Measurements from ENCODE around the gene SASH3. TPM values are rescaled to one million over a fixed set of nuclear protein-coding genes. Genes with fewer than 3 reads are reported as not detected.

SASH3 gene
- total RNA-seq: 10 to 100 TPM in 1 of 5 donors, 1 to 10 TPM in 2, under 1 TPM in 1, not detected in 1; 0.58 to 10.7 (median 3.3) TPM
- polyA plus RNA-seq: 10 to 100 TPM in 1 of 3 donors, 1 to 10 TPM in 2; 3.5 to 12.1 (median 6.7) TPM
- long read RNA-seq, donor 1: 0 reads
- long read RNA-seq, donor 2, partial matches to known transcripts: 0 of 1 reads
- long read RNA-seq, donor 2, other reads (novel, unspliced or antisense): 0 of 1 reads
- long read RNA-seq, donor 3: 0 reads
- long read RNA-seq, donor 4: 0 reads
- long read RNA-seq, donor 5: 0 reads
- long read RNA-seq, donor 6, partial matches to known transcripts: 0 of 4 reads
- long read RNA-seq, donor 6, other reads (novel, unspliced or antisense): 0 of 4 reads
- long read RNA-seq, donor 7, partial matches to known transcripts: 0 of 1 reads
- long read RNA-seq, donor 7, other reads (novel, unspliced or antisense): 0 of 1 reads
- long read RNA-seq, donor 8: 0 reads
- long read RNA-seq, donor 9: 0 reads
- long read RNA-seq, donor 10: 0 reads

- Histone ChIP-seq H3K36me3 (no peaks in the 10 kb centered on the region), H3K27ac (peak within 1 kb of the TSS in 4 of 5 donors; percentile 23 to 74 (median 58)), H3K9me3 (no peaks in the 10 kb centered on the region), H3K4me3 (peak within 1 kb of the TSS; percentile 7 to 35 (median 31)), H3K27me3 (no peaks in the 10 kb centered on the region), H3K4me1 (peaks cover 0 to 10% (median 0%) of the 10 kb centered on the region in 4 donors)
- WGBS, 5 donors: 55 to 80% (median 70%) methylated on average over 6 to 13 of the region's 13 CpGs
- no peak for TF ChIP-seq POLR2A (IDR thresholded peaks at IDR 0.05)
- no peak for TF ChIP-seq POLR2AphosphoS5 (IDR thresholded peaks at IDR 0.05)
- TF ChIP-seq CTCF (IDR thresholded peaks at IDR 0.05): no peak
- TF ChIP-seq EP300 (IDR thresholded peaks at IDR 0.05): no peak
- peak; percentile 48 to 50 for DNase-seq
- intact Hi-C loops (cut with DNase I; ENCODE audit: low total_unique reads): no loop called here
These were observed at the start of gene SASH3 for GRCh38 chrX:129779747-129780146. SASH3 (plus strand) TSS chrX:129779949; CDS start chrX:129780098, 149 bp downstream.

GRCh38 chrX:129731228-129731627, 48.5 kb upstream of the SASH3 start:
- Histone ChIP-seq H3K4me3 (no peak overlapping the region), H3K27ac (no peak overlapping the region), H3K4me1 (no peaks in the 10 kb centered on the region), H3K27me3 (no peaks in the 10 kb centered on the region), H3K9me3 (no peaks in the 10 kb centered on the region), H3K36me3 (no peaks in the 10 kb centered on the region)
- WGBS, 5 donors: 45 to 80% (median 73%) methylated on average over 1 to 2 of the region's 2 CpGs
- DNase-seq: no peak
- intact Hi-C loops (cut with DNase I; ENCODE audit: low total_unique reads): no loop called here
- TF ChIP-seq CTCF (IDR thresholded peaks at IDR 0.05): no peak

GRCh38 chrX:129732857-129733256, 46.9 kb upstream of the SASH3 start:
- WGBS, 5 donors: 74 to 100% (median 88%) methylated on average over 1 to 2 of the region's 2 CpGs
- Histone ChIP-seq H3K27ac (no peak overlapping the region), H3K36me3 (no peaks in the 10 kb centered on the region), H3K9me3 (no peaks in the 10 kb centered on the region), H3K4me3 (no peak overlapping the region), H3K4me1 (no peaks in the 10 kb centered on the region), H3K27me3 (no peaks in the 10 kb centered on the region)
- DNase-seq: no peak
- intact Hi-C loops (cut with DNase I; ENCODE audit: low total_unique reads): no loop called here
- TF ChIP-seq POLR2AphosphoS5 (IDR thresholded peaks at IDR 0.05): no peak
- no peak for TF ChIP-seq EP300 (IDR thresholded peaks at IDR 0.05)
- TF ChIP-seq POLR2A (IDR thresholded peaks at IDR 0.05): no peak
- no peak for TF ChIP-seq CTCF (IDR thresholded peaks at IDR 0.05)

- no peak for DNase-seq
- no peak for TF ChIP-seq POLR2AphosphoS5 (IDR thresholded peaks at IDR 0.05)
- TF ChIP-seq EP300 (IDR thresholded peaks at IDR 0.05): no peak
- no peak for TF ChIP-seq POLR2A (IDR thresholded peaks at IDR 0.05)
- no peak for TF ChIP-seq CTCF (IDR thresholded peaks at IDR 0.05)
- Histone ChIP-seq H3K4me3 (no peak overlapping the region), H3K9me3 (no peaks in the 10 kb centered on the region), H3K27ac (no peak overlapping the region), H3K36me3 (no peaks in the 10 kb centered on the region), H3K4me1 (no peaks in the 10 kb centered on the region), H3K27me3 (no peaks in the 10 kb centered on the region)
- intact Hi-C loops (cut with DNase I; ENCODE audit: low total_unique reads): no loop called here
- 72 to 84% (median 78%) methylated on average over 3 to 4 of the region's 4 CpGs; no CpG with 5 or more reads in 1 of the 5 donors for WGBS, 5 donors
These were observed 46.4 kb upstream of the SASH3 start for GRCh38 chrX:129733335-129733734.

All from stomach (tissue), 19 donors.